SU-DHL-6 (cell line): ENCODE results near the gene RASL11A.

ENCODE experiments used
- H2AFZ ChIP-seq: fragments of 200-600 bp; sonication (generic); 2 replicates; pipeline ENCODE4 v1.6.1; 2014; ENCODE audit warnings: low read depth, mild to moderate bottlenecking, moderate library complexity, mixed read lengths, antibody characterized with exemption, low read length; ENCODE audit not compliant: severe bottlenecking
- H3F3A ChIP-seq: fragments of 200-600 bp; shearing (Covaris generic); 2 replicates; pipeline ENCODE4 v1.6.0; 2016; ENCODE audit warnings: antibody characterized with exemption, mild to moderate bottlenecking; ENCODE audit not compliant: insufficient read depth
- H3K27ac ChIP-seq: fragments of 200-600 bp; sonication (generic); 2 replicates; pipeline ENCODE4 v1.5.1; 2016; ENCODE audit warnings: low read depth, mild to moderate bottlenecking, low read length, moderate library complexity, mixed read lengths
- H3K27me3 ChIP-seq: fragments of 200-600 bp; sonication (generic), shearing (Covaris generic); 2 replicates; pipeline ENCODE4 v1.6.0; 2014; ENCODE audit warnings: mild to moderate bottlenecking, low read length
- H3K36me3 ChIP-seq: fragments of 200-600 bp; sonication (generic); 2 replicates; pipeline ENCODE4 v1.6.1; 2014; ENCODE audit warnings: mild to moderate bottlenecking, low read length, mixed read lengths
- H3K4me2 ChIP-seq: fragments of 300-600, 200-600 bp; shearing (Covaris generic), sonication (generic); 2 replicates; pipeline ENCODE4 v1.6.0; 2014; ENCODE audit warnings: low read length, low read depth, mild to moderate bottlenecking; ENCODE audit not compliant: poor library complexity, severe bottlenecking
- H3K4me3 ChIP-seq: fragments of 200-600 bp; sonication (generic); 2 replicates; pipeline ENCODE4 v1.5.1; 2014; ENCODE audit warnings: antibody characterized with exemption, low read length, mild to moderate bottlenecking, mixed read lengths; ENCODE audit not compliant: insufficient read depth, poor library complexity, severe bottlenecking
- H3K79me2 ChIP-seq: fragments of 200-600 bp; sonication (generic); 2 replicates; pipeline ENCODE4 v1.6.1; 2014; ENCODE audit warnings: mild to moderate bottlenecking, low read length, moderate library complexity; ENCODE audit not compliant: insufficient read depth
- H3K9ac ChIP-seq: fragments of 200-600 bp; sonication (generic); 2 replicates; pipeline ENCODE4 v1.7.0; 2014; ENCODE audit warnings: mild to moderate bottlenecking, low read length
- H3K9me2 ChIP-seq: fragments of 200-600 bp; sonication (generic); replicated peaks from 2 replicates; pipeline ENCODE4 v1.6.1; 2014; ENCODE audit warnings: low read length; ENCODE audit not compliant: insufficient read depth
- H3K9me3 ChIP-seq: fragments of 200-600 bp; sonication (generic); 2 replicates; pipeline ENCODE4 v1.6.1; 2014; ENCODE audit warnings: low read length, mixed read lengths; ENCODE audit not compliant: insufficient read depth
- H4K20me1 ChIP-seq: fragments of 200-600 bp; sonication (generic); 2 replicates; pipeline ENCODE4 v1.6.1; 2014; ENCODE audit warnings: low read depth, mild to moderate bottlenecking, antibody characterized with exemption, low read length, moderate library complexity, mixed read lengths
- EZH2phosphoT487 ChIP-seq: fragments of 200-600 bp; sonication (generic), shearing (Covaris generic); conservative IDR thresholded peaks from 2 replicates; pipeline ENCODE4 v1.6.1; 2018; ENCODE audit warnings: mild to moderate bottlenecking, antibody characterized with exemption, low read length, moderate library complexity, mixed read lengths
- TF ChIP-seq, protein P1 (sequence below): fragments of 200-600 bp; sonication (generic); IDR thresholded peaks from one replicate; pipeline ENCODE4 v1.5.1; 2017; ENCODE audit warnings: antibody characterized with exemption, mild to moderate bottlenecking, low read length, moderate library complexity; ENCODE audit not compliant: insufficient read depth, poor library complexity, severe bottlenecking

RASL11A gene

DNA sequence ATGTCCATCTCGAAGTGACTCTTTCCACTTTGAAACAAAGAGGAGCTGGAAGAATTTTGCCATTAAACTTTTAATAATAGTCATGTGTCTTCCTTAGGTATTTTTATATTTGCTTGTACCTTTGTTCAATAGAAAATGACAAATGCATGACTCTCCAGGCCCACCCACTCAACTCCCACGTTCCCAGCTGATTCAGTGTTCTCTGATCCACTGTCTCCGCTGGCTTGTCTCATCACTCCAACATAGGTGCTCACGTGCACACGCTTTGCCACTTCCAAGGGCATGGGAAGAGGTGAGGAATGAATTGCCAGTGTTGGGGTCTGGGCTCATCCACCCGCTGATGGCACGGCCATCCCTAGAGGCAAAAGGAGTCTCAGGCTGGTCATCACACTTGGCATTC lies 24.5 kb downstream of the RASL11A start:
- no peaks in the 10 kb centered on the region for H3K27me3 ChIP-seq
- no peak overlapping the region for H3K4me2 ChIP-seq
- no peak overlapping the region for H3K4me3 ChIP-seq
- no peaks in the 10 kb centered on the region for H3K9me3 ChIP-seq
- no peaks in the 10 kb centered on the region for H3K9me2 ChIP-seq
- H2AFZ ChIP-seq, result no peak overlapping the region
- no peaks in the 10 kb centered on the region for H4K20me1 ChIP-seq
- H3K36me3 ChIP-seq, result no peaks in the 10 kb centered on the region
- H3F3A ChIP-seq, result no peaks in the 10 kb centered on the region
- no peak overlapping the region for H3K9ac ChIP-seq
- no peak for TF ChIP-seq EZH2phosphoT487
- TF ChIP-seq, protein P1, sequence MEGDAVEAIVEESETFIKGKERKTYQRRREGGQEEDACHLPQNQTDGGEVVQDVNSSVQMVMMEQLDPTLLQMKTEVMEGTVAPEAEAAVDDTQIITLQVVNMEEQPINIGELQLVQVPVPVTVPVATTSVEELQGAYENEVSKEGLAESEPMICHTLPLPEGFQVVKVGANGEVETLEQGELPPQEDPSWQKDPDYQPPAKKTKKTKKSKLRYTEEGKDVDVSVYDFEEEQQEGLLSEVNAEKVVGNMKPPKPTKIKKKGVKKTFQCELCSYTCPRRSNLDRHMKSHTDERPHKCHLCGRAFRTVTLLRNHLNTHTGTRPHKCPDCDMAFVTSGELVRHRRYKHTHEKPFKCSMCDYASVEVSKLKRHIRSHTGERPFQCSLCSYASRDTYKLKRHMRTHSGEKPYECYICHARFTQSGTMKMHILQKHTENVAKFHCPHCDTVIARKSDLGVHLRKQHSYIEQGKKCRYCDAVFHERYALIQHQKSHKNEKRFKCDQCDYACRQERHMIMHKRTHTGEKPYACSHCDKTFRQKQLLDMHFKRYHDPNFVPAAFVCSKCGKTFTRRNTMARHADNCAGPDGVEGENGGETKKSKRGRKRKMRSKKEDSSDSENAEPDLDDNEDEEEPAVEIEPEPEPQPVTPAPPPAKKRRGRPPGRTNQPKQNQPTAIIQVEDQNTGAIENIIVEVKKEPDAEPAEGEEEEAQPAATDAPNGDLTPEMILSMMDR, result no peak
- no peaks in the 10 kb centered on the region for H3K79me2 ChIP-seq
- H3K27ac ChIP-seq, result no peak overlapping the region

DNA sequence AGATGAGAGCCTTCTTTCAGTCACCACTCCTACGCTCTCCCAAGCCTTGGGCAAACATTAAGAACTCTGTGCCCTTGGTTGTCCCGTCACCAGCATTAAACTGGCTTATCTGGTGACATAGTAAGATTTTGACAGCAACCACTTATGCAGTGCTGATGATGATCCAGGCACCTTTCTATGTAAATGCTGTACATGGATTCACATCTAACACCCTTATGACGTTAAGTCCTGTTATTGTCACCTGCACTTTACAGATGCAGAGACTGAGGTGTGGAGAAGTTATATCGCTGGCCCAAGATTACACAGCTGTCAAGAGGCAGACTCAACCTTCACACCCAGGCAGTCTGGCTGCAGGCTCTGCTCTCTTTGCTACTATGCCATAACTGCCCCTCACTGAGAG lies 25.0 kb downstream of the RASL11A start:
- no peaks in the 10 kb centered on the region for H3K9me2 ChIP-seq
- H3K9ac ChIP-seq, result no peak overlapping the region
- no peak overlapping the region for H3K4me2 ChIP-seq
- H3K36me3 ChIP-seq, result no peaks in the 10 kb centered on the region
- no peaks in the 10 kb centered on the region for H3K9me3 ChIP-seq
- TF ChIP-seq, protein P1, result no peak
- TF ChIP-seq EZH2phosphoT487, result no peak
- no peak overlapping the region for H2AFZ ChIP-seq
- H3K4me3 ChIP-seq, result no peak overlapping the region
- H4K20me1 ChIP-seq, result no peaks in the 10 kb centered on the region
- H3K27ac ChIP-seq, result no peak overlapping the region
- no peaks in the 10 kb centered on the region for H3K27me3 ChIP-seq
- H3K79me2 ChIP-seq, result no peaks in the 10 kb centered on the region
- H3F3A ChIP-seq, result no peaks in the 10 kb centered on the region

DNA sequence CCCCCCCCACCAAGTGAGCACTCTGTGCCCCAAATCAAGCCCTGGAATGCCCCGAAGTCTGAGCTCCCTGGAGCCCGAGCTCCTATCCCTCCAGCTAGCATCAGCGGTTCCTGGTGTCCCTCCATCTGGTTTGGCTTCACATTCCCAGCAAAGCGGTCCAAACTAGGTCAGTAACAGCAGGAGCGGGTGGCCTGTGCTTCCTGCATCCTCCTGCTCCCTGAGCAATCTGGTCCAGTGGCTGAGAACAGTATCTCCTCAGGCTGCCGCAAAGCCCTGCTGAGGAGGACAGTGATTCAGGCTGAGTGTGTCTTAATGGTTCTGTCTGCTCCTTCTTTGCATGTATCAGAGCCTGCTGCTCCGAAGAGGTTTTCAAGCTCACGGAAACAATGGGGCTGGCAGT lies 25.9 kb downstream of the RASL11A start:
- Histone ChIP-seq H3K27me3 (no peaks in the 10 kb centered on the region), H3K9me3 (no peaks in the 10 kb centered on the region), H3K4me3 (no peak overlapping the region), H2AFZ (no peak overlapping the region), H3K9ac (no peak overlapping the region), H4K20me1 (no peaks in the 10 kb centered on the region), H3K4me2 (no peak overlapping the region), H3K27ac (no peak overlapping the region), H3K9me2 (no peaks in the 10 kb centered on the region), H3K79me2 (no peaks in the 10 kb centered on the region), H3K36me3 (no peaks in the 10 kb centered on the region), H3F3A (no peaks in the 10 kb centered on the region)
- TF ChIP-seq, protein P1, result no peak
- no peak for TF ChIP-seq EZH2phosphoT487
